Raji (cell line): ENCODE data around the gene BRIX1.

Experiments used
- POLR2A ChIP-seq: IDR thresholded peaks from 2 replicates; pipeline ENCODE4 v1.6.1; 2011; ENCODE audit warnings: low read depth, low read length, control low read depth; ENCODE audit not compliant: insufficient read depth

BRIX1 gene

DNA sequence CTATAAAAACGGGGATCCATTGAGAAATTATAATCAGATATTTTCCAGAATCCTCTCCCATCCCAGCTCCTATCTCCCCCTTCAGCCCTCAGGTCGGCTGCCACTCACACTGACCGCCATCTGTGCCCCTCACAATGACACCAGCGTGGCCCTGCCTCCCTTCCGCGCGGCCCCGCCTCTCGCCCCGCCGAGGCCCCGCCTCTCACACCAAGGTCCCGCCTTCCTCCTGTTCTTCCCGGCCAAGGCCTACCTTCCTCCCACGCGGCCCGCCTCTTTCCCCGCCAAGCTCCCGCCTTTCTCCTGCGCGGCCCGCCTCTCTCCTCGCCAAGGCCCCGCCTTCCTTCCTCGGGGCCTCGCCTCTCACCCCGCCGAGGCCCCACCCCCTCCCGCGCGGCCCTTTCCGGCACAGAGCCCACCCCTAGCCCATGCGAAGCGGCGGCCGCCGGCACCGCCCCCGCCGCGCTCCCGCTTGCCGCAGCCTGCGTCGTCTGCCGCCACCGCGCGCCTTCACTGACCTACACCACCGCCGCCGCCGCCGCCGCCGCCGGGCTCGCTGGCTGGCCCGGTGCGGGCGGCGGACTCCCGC, 13.7 kb downstream of the BRIX1 start, which contains the start of gene DNAJC21:
Gene DNAJC21 (plus strand): TSS at position 426 of the 586 bp plus-strand sequence. CDS start 261 bp downstream, outside the sequence.
- TF ChIP-seq POLR2A, result peak; percentile 61

DNA sequence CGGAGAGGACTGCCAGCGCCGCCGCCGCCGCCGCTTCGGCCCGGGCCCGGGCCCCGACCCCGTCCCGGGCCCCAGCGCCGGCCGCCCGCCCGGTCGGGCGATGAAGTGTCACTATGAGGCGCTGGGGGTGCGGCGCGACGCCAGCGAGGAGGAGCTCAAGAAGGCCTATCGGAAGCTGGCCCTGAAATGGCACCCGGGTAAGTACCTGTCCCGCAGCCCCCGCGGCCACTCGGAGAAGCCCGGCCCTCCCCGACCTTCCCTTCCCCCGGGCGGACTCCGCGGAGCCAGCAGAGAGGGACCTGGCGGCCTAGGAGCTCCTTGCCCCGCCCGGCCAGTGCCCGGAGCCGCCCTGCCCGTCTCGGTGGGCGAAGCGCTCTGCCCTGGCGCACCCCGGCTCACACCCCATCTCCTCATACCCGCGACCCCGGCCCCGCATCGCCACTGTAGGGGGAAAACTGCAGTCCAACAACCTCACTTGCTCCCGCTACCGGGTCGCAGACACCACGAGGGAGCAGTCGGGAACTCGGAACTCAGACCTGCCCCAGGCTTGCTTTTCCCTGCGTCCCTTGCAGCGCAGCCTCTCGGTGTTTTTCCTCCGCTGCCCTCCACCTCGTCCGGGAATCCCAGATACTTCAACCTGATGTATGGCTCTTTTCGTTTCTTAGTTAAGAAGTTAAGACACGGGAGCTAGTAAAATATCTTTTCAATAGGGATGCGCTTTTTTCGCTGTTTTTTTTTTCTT, 14.4 kb downstream of the BRIX1 start:
- TF ChIP-seq POLR2A, result peak; percentile 45

DNA sequence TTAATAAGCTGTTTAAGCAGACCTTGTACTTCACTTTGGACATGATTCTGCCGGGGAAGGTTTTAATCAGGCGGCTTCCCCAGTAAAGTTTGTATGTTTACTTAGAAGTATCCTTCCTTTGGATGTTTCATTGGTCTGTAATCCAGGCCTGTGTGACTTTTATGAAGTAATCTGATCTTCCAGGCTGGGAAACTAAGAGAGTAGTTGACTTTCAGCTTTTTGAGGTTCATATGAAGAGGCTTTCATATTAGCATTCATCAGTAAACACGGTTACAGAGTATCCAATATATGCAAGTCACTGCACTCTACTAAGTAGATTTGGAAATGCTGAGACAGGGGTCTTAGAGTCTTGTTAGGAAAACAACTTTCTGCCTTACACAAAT, 14.9 kb downstream of the BRIX1 start:
- no peak for TF ChIP-seq POLR2A

DNA sequence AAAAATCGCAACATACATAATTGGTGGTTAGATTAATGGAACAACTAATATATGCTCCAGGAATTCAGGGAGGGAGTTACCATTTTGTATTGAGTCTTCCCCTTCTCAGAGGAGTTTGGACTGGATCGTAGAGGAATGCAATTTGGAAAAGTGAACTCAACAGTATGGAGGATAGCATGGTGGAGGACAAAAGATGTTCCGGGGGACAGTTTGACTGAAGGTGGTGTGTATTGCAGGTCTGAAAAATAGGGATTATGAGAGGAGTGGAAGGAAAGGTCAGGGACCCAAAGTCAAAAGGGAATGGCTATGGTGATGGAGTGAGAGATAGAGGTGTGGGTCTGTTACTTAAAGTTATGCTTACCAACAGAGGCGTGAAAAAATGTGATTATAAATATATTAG, 15.4 kb downstream of the BRIX1 start:
- no peak for TF ChIP-seq POLR2A

DNA sequence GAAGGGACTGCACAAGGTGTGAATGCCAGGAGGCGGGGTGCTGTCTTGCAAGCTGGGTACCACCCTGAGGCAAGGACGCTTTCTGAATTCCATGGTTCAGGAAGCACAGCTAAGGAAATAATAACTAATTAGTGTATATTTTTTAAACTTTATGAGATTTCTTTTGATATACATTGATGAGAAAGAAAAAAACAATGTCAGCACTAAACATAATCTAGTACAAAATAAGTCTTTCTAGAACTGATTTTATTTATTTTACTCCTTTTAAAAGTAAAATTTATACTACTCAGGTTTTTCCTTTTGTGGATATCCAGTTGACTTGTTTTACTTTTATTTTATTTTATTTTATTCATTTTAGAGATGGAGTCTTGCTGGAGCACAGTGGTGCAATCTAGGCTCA, 17.4 kb downstream of the BRIX1 start:
- TF ChIP-seq POLR2A, result no peak

DNA sequence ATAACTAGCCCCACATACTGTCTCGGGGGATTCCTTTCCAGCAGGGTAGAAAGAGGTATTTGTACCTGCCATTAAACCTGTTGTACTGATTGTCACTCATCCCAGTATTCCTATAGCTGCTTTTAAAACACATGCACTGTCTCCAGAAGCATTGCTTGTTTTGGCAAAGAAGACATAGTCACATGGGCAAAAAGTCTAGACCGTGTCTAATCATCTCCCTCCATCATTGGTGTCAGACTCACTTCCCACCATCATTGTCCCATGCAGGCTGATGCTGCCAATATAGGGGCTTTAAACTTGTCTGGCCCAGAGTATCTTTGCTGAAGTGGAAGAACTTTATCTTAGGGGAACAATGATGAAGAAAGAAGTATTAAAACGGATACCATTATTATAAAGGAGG, 26.4 kb downstream of the BRIX1 start:
- no peak for TF ChIP-seq POLR2A

DNA sequence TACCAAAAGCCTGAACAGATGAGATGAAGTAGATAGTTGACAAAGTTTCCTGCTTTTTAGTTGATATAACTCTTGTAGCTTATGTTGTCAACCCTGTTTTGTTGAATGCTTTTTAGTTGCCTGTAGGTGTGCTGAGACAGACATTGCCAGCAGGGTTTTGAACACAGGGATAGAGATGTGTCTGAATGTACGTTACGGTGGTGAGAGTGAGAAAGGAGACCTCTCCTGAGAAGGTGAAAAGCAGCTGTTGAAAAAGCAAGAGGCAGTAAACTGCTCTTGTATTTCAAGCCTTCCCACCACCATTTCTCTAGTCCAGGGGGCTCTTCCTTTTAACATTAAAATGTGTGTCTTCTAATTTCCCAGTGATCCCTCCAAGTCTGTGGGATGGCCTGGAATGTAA, 28.5 kb downstream of the BRIX1 start:
- TF ChIP-seq POLR2A, result no peak

DNA sequence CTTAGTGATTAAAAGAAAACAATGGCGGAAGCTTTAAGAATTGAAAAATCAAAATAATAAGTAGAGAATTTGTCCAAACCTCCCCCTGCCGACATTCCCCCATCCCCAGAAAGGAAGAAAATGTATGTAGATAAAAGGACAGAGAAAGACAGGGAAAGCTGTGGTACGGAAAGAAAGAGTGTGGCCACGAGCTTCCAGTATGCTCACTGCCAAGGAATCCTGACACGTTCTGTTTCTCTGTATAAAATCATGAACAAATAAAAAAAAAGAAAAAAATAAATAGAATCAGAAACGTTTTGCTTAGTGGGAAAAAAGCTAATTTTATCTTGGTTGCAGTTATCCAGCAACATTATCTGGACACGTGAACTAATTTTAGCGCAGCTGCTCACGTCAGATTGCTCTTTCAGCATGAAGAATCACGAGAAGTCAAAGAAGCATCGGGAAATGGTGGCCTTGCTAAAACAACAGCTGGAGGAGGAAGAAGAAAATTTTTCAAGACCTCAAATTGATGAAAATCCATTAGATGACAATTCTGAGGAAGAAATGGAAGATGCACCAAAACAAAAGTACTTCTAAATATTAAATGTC, 29.0 kb downstream of the BRIX1 start:
- no peak for TF ChIP-seq POLR2A

DNA sequence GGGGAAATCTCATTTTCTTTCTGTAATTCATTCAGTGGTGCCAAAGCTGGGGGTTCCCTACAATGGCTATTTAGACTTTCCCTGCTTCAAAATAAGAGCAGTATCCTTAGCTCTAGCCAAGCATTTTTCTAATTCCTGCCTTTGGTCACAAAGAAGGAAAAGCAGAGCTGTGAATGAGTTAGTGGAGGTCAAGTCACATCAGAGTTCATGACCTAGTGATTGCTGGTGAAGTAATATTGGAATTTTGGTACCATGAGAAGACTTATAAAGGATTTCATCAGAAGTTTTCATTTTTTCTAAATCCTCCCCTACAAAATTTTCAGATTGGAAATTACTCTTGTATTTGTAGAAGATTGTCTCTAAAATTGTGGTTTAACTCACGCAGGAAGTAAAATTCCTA, 41.8 kb downstream of the BRIX1 start:
- no peak for TF ChIP-seq POLR2A

DNA sequence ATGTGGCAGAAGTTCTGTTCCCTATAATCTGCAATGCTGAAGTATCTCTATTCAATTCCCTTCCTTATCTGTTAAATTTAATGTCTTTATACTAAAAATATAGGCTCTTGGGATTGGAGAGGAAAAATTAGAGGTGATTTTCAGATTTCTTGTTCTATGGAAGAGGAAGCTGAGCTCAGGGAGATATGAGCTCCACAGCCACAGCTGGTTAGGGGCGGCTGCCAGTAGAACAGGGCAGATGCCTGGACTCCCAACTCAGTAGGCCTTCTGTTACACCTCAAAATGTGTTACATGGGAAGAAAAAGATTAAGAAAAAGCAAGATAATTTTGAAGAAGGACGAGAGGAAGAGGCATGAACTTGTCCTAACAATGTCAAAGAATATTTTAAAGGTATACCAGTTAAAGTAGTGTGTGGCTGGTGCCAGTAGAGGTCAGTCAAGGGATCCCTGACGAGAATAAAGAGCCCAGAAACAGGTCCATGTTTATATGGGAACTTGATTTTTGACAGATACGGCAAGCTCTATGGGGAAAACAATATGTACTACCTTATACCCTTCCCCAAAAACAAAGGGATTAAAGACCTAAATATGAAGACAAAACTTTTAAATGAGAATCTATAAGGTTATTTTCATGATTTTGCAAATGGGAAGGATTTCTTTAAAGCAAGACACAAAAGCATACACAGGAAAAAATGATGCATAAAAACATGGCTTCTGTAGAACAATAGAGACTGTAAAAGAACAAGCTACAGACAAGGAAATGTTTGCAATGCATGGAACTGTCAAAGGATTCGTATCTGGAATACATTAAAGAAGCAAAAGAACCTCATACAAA, 42.6 kb downstream of the BRIX1 start:
- TF ChIP-seq POLR2A, result no peak

DNA sequence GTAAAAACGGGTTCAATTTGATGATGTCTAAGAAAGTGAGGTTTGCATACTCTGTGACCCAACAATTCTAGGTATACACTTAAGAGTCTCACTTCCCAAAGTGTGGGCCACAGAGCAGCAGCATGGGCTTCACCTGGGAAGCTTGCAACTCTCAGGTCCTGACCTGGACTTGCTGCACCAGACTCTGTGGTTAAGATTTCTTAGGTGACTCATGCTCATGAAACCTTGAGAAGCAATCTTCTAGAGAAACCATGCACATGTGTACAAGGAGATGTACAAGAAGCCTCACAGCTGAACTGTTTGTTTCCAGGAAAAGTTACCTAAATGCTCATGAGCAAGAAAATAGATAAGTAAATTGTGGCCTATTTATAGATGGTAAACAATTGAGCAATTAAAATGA, 43.8 kb downstream of the BRIX1 start:
- TF ChIP-seq POLR2A, result no peak

DNA sequence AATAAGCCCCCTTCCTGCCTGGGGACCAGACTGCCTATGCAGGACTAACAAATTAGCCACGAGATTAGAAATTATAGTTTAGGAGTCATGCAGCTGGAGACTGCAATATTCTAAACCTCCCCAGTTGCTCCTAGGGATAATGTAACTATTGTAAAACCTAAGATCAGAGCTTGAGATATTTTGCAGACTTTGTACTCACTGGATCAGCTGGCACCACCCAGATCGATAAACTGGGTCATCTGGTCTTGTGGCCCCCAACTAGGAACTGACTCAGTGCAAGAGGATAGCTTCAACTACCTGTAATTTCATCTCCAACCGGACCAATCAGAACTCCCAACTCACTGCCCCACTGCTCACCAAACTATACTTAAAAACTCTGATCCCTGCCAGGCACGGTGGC, 52.0 kb downstream of the BRIX1 start:
- TF ChIP-seq POLR2A, result no peak

DNA sequence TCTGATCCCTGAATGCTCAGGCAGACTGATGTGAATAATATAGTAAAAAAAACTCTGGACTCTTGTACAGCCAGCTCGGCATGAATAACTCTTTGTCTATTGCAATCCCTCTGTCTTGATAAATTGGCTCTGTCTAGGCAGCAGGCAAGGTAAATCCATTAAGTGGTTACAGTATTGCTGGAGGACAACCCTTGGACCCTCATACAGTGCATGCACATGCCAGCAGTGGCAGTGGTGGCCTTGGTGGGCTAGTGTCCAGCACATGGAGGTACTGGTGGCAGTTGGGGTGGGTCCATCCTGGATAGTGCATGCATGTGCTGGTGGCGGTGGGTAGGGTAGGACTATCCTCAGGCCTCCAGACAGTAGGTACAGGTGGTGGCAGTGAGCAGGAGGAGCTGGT, 52.7 kb downstream of the BRIX1 start:
- TF ChIP-seq POLR2A, result no peak

DNA sequence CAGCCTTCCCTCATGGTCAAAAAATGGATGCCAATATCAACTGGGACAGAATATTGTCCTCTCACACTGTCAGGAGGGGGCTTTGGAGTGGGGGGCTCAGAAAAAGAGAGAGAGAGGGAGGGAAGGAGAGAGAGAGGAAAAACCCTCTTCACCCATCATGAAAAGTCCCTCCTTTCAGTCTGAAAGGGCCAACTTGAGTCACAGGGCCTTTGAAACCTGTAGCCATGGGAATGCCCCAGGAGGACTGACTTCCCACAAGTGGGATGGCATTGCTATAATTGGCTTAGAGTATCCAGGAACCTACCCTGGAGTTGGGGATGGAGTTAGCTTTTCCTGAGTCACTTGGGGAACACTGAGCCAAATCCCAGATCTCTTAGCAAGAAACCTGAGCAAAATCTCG, 55.0 kb downstream of the BRIX1 start:
- no peak for TF ChIP-seq POLR2A
